A172 (cell line): ENCODE results near the gene ZNF451. TPM values are rescaled to one million over a fixed set of nuclear protein-coding genes. Genes with fewer than 3 reads are reported as not detected.
"Not testable (repeated sequence)": the region's sequence is repeated elsewhere in the genome, so short reads cannot be mapped to it uniquely, and the experiment has no call there.

ENCODE experiments used
- DNase-seq: peaks from one replicate; pipeline ENCODE4 v3.0.0-alpha.2; 2015; ENCODE audit warnings: low spot score
- total RNA-seq: library from RNA; depleted of rRNA; stranded (reverse); fragments of >200 nt; shearing (Covaris generic); gene quantifications from 2 replicates; pipeline ENCODE4 v1.2.3, GENCODE V29; 2014; rRNA removed

The ZNF451 gene
- 27.7 and 33.2 TPM in 2 replicates for total RNA-seq

- DNase-seq = peak; percentile 89
Observed at GRCh38 chr6:57089687-57090457, at the start of gene ZNF451. Gene ZNF451, plus strand, starts transcription at chr6:57090188. Its CDS starts 66 bp downstream, at chr6:57090254.

GRCh38 chr6:57044061-57044460 lies 45.9 kb upstream of the ZNF451 start:
- not testable (repeated sequence) for DNase-seq

GRCh38 chr6:57044568-57044967 lies 45.4 kb upstream of the ZNF451 start:
- no peak for DNase-seq

GRCh38 chr6:57046332-57047256 lies 43.4 kb upstream of the ZNF451 start, which contains the start of gene KIAA1586:
Gene KIAA1586, plus strand, starts transcription at chr6:57046693. Its CDS starts 63 bp downstream, at chr6:57046756.
- DNase-seq = peak; percentile 84

- DNase-seq = not testable (repeated sequence)
Observed at GRCh38 chr6:57047257-57047585, 42.8 kb upstream of the ZNF451 start.

- not testable (repeated sequence) for DNase-seq
Observed at GRCh38 chr6:57047859-57048258, 42.1 kb upstream of the ZNF451 start.

- no peak for DNase-seq
Observed at GRCh38 chr6:57048577-57048976, 41.4 kb upstream of the ZNF451 start.

GRCh38 chr6:57063847-57064246 lies 26.1 kb upstream of the ZNF451 start:
- no peak for DNase-seq

GRCh38 chr6:57064809-57065208 lies 25.2 kb upstream of the ZNF451 start:
- DNase-seq = no peak

GRCh38 chr6:57068061-57068460 lies 21.9 kb upstream of the ZNF451 start:
- no peak for DNase-seq

GRCh38 chr6:57069228-57069627 lies 20.8 kb upstream of the ZNF451 start:
- no peak for DNase-seq

- DNase-seq = no peak
Observed at GRCh38 chr6:57069920-57070331, 20.1 kb upstream of the ZNF451 start.

GRCh38 chr6:57072108-57072507 lies 17.9 kb upstream of the ZNF451 start:
- DNase-seq = no peak

GRCh38 chr6:57074383-57074782 lies 15.6 kb upstream of the ZNF451 start:
- DNase-seq = no peak

- no peak for DNase-seq
Observed at GRCh38 chr6:57075092-57075491, 14.9 kb upstream of the ZNF451 start.

GRCh38 chr6:57078531-57079207 lies 11.3 kb upstream of the ZNF451 start:
- no peak for DNase-seq

GRCh38 chr6:57085471-57085870 lies 4.5 kb upstream of the ZNF451 start:
- no peak for DNase-seq

- no peak for DNase-seq
Observed at GRCh38 chr6:57086843-57087242, 3.1 kb upstream of the ZNF451 start.

- DNase-seq = no peak
Observed at GRCh38 chr6:57087916-57088315, 2.1 kb upstream of the ZNF451 start.

- no peak for DNase-seq
Observed at GRCh38 chr6:57089265-57089664, 723 bp upstream of the ZNF451 start.

- not testable (repeated sequence) for DNase-seq
Observed at GRCh38 chr6:57090458-57091067, 575 bp downstream of the ZNF451 start.

GRCh38 chr6:57091375-57091774 lies 1.4 kb downstream of the ZNF451 start:
- not testable (repeated sequence) for DNase-seq
